Measurements from ENCODE around the gene LRRC57.

LRRC57 gene

GRCh38 chr15:42593143-42593542 lies 44.5 kb upstream of the LRRC57 start (continued):
- TF ChIP-seq ISL1 (CRISPR knock-in tag; IDR thresholded peaks at IDR 0.05) (no peak), RARB (CRISPR knock-in tag; IDR thresholded peaks at IDR 0.05) (no peak), CSRNP3 (CRISPR knock-in tag; IDR thresholded peaks at IDR 0.05) (no peak), BACH2 (CRISPR knock-in tag; IDR thresholded peaks at IDR 0.05; ENCODE audit: borderline replicate concordance) (no peak)

DNA sequence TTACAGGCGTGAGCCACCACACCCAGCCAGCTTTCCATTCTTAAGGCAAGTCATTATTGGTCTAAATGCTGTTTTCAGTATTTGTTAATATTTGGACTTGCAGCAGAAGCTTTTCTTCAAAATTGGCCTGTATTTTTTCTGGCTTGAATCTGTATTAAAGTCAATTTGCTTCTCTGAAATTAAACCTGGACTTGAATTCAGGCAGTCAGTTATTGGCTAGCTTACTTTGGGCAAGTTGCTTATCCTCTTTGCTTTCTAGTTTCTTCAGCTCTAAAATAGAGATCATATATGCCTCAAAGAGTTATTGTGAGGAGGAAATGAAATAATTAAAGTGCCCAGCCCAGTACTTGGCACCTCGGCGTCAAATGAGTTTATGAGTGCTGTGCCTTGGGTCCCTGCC lies 44.1 kb upstream of the LRRC57 start:
- ATAC-seq = no peak
- TF ChIP-seq RARB (CRISPR knock-in tag; IDR thresholded peaks at IDR 0.05) = no peak

DNA sequence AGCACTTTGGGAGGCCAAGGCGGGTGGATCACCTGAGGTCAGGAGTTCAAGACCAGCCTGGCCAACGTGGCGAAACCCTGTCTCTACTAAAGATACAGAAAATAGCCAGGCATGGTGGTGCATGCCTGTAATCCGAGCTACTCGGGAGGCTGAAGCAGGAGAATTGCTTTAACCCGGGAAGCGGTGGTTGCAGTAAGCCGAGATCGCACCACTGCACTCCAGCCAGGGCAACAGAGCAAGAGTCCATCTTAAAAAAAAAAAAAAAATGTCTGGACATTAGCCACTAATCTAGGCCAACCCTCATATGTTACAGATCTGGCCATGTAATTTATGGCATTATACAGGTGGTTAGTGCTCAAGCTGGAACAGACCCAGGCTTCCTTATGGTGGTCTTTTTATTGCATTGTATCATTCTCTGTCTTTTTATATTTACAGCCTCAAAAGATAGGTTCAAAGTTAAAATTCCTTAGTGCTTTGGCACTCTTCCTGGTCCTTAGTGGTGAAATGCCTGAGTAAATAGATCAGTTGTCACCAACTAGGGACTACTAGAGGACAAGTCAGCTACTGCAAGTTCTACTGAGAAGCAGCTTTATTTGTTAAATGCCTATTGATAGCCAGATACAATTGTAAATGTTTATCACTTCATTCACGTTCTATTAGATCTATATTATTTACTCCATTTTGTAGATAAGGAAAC lies 42.8 kb upstream of the LRRC57 start:
- peak; percentile 70 for ATAC-seq
- TF ChIP-seq OSR1 (CRISPR knock-in tag; IDR thresholded peaks at IDR 0.05) = no peak
- TF ChIP-seq ZC3H10 (CRISPR knock-in tag; IDR thresholded peaks at IDR 0.05) = no peak

DNA sequence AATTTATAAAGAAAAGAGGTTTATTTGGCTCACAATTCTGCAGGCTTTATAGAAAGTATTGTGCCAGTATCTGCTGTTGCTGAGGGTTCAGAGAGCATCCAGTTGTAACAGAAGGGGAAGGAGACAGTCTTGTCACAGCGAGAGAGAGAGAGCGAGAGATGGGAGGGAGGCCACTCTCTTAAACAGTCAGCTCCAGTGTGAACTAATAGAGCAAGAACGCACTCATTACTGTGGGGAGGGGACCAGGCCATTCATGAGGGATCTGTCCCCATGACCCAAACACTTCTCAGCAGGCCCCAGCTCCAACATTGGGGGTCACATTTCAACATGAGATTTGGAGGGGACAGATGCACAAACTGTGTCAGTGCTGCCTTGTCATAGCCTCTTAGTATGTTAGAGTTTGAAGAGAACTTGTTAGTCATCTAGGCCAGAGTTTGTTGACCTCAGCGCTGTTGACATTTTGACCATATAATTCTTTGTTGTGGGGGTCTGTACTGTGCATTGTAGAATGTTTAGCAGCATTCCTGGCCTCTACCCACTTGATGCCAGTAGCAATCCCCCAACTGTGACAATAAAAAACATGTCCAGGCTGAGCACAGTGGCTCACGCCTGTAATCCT lies 42.1 kb upstream of the LRRC57 start:
- no peak for TF ChIP-seq RARB (CRISPR knock-in tag; IDR thresholded peaks at IDR 0.05)
- TF ChIP-seq OSR1 (CRISPR knock-in tag; IDR thresholded peaks at IDR 0.05) = no peak
- TF ChIP-seq ZC3H10 (CRISPR knock-in tag; IDR thresholded peaks at IDR 0.05) = no peak
- no peak for TF ChIP-seq PPARA (CRISPR knock-in tag; IDR thresholded peaks at IDR 0.05; ENCODE audit: borderline replicate concordance)
- TF ChIP-seq, protein P1, sequence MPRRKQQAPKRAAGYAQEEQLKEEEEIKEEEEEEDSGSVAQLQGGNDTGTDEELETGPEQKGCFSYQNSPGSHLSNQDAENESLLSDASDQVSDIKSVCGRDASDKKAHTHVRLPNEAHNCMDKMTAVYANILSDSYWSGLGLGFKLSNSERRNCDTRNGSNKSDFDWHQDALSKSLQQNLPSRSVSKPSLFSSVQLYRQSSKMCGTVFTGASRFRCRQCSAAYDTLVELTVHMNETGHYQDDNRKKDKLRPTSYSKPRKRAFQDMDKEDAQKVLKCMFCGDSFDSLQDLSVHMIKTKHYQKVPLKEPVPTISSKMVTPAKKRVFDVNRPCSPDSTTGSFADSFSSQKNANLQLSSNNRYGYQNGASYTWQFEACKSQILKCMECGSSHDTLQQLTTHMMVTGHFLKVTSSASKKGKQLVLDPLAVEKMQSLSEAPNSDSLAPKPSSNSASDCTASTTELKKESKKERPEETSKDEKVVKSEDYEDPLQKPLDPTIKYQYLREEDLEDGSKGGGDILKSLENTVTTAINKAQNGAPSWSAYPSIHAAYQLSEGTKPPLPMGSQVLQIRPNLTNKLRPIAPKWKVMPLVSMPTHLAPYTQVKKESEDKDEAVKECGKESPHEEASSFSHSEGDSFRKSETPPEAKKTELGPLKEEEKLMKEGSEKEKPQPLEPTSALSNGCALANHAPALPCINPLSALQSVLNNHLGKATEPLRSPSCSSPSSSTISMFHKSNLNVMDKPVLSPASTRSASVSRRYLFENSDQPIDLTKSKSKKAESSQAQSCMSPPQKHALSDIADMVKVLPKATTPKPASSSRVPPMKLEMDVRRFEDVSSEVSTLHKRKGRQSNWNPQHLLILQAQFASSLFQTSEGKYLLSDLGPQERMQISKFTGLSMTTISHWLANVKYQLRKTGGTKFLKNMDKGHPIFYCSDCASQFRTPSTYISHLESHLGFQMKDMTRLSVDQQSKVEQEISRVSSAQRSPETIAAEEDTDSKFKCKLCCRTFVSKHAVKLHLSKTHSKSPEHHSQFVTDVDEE (CRISPR knock-in tag; IDR thresholded peaks at IDR 0.05) = no peak
- TF ChIP-seq ZNF70 (CRISPR knock-in tag; IDR thresholded peaks at IDR 0.05) = no peak
- TF ChIP-seq ESRRG (CRISPR knock-in tag; IDR thresholded peaks at IDR 0.05) = no peak
- no peak for TF ChIP-seq TOX (CRISPR knock-in tag; IDR thresholded peaks at IDR 0.05; ENCODE audit: borderline replicate concordance)
- TF ChIP-seq ZNF8 (CRISPR knock-in tag; IDR thresholded peaks at IDR 0.05) = no peak
- no peak for TF ChIP-seq GLIS3 (CRISPR knock-in tag; IDR thresholded peaks at IDR 0.05)
- TF ChIP-seq BACH2 (CRISPR knock-in tag; IDR thresholded peaks at IDR 0.05; ENCODE audit: borderline replicate concordance) = no peak
- no peak for TF ChIP-seq ISL1 (CRISPR knock-in tag; IDR thresholded peaks at IDR 0.05)
- no peak for TF ChIP-seq ZFP30 (CRISPR knock-in tag; IDR thresholded peaks at IDR 0.05)
- no peak for TF ChIP-seq TCF4 (CRISPR knock-in tag; IDR thresholded peaks at IDR 0.05; ENCODE audit: borderline replicate concordance)
- TF ChIP-seq, protein P2, sequence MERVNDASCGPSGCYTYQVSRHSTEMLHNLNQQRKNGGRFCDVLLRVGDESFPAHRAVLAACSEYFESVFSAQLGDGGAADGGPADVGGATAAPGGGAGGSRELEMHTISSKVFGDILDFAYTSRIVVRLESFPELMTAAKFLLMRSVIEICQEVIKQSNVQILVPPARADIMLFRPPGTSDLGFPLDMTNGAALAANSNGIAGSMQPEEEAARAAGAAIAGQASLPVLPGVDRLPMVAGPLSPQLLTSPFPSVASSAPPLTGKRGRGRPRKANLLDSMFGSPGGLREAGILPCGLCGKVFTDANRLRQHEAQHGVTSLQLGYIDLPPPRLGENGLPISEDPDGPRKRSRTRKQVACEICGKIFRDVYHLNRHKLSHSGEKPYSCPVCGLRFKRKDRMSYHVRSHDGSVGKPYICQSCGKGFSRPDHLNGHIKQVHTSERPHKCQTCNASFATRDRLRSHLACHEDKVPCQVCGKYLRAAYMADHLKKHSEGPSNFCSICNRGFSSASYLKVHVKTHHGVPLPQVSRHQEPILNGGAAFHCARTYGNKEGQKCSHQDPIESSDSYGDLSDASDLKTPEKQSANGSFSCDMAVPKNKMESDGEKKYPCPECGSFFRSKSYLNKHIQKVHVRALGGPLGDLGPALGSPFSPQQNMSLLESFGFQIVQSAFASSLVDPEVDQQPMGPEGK (CRISPR knock-in tag; IDR thresholded peaks at IDR 0.05; ENCODE audit: borderline replicate concordance) = no peak
- no peak for TF ChIP-seq ZNF565 (CRISPR knock-in tag; conservative IDR thresholded peaks at IDR 0.05; ENCODE audit: low read depth)
- ATAC-seq = no peak

DNA sequence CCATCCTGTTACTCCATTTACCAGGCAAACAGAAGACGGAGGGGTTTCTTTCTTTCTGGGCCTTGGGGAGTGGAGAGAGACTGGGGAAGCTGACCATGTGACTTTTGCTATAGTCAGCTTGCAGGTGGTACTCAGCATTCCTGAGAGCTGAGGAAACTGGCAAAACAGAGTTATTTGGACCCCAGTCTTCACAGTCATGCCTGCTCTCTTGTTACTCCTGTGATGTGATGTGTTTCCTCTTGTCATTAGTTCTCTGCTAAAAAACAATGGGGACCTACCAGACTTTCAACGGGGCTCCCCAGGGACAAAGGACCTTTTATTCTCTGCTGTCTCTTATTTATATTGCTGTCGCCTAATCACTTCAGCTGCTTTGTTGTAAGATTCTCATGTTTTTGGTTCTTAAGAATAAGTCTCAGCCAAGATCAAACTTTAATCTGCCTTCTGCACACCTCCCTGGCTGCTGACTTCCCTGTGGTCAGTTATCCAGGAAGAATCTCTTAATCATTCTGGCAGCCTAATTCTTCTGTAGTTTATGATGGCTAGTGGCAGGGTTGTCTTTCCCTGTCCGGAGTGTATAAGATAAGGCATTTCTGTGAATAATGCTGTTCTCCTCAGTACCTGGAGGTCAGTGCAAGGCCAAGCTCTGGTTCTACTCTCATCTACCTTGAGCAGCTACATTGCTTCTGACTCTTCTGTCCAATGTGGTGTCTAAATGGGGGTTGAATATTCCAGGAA lies 35.6 kb upstream of the LRRC57 start:
- no peak for ATAC-seq
- TF ChIP-seq RARB (CRISPR knock-in tag; IDR thresholded peaks at IDR 0.05) (no peak), ARNTL (CRISPR knock-in tag; IDR thresholded peaks at IDR 0.05; ENCODE audit: borderline replicate concordance, low read depth) (no peak), PPARA (CRISPR knock-in tag; IDR thresholded peaks at IDR 0.05; ENCODE audit: borderline replicate concordance) (no peak), ISL1 (CRISPR knock-in tag; IDR thresholded peaks at IDR 0.05) (0 out of 2 replicates have a peak, but pooled peaks have one; percentile 14), ZC3H10 (CRISPR knock-in tag; IDR thresholded peaks at IDR 0.05) (no peak)
